NT2/D1 (cell line): ENCODE results near the gene MACROH2A2.

ENCODE experiments used
- DNase-seq: peaks from one replicate; pipeline ENCODE4 v3.0.0-alpha.2; 2011; ENCODE audit warnings: low read depth, low spot score
- H3K27me3 ChIP-seq: 2 replicates; pipeline ENCODE4 v1.6.0; 2011; ENCODE audit warnings: mild to moderate bottlenecking; ENCODE audit not compliant: insufficient read length, insufficient read depth
- H3K36me3 ChIP-seq: 2 replicates; pipeline ENCODE4 v1.6.1; 2011; ENCODE audit warnings: mild to moderate bottlenecking, low read length, mixed read lengths; ENCODE audit not compliant: insufficient read depth, insufficient read length
- H3K4me1 ChIP-seq: 2 replicates; pipeline ENCODE4 v1.5.1; 2011; ENCODE audit not compliant: insufficient read depth, insufficient read length
- H3K4me3 ChIP-seq: 2 replicates; pipeline ENCODE4 v1.5.1; 2011; ENCODE audit warnings: low read depth; ENCODE audit not compliant: insufficient read length
- H3K9ac ChIP-seq: 2 replicates; pipeline ENCODE4 v1.6.0; 2011; ENCODE audit warnings: low read depth; ENCODE audit not compliant: insufficient read length
- H3K9me3 ChIP-seq: 2 replicates; pipeline ENCODE4 v1.5.1; 2011; ENCODE audit warnings: mild to moderate bottlenecking, low read length; ENCODE audit not compliant: insufficient read depth
- SUZ12 ChIP-seq: IDR thresholded peaks from 2 replicates; pipeline ENCODE4 v1.6.1; 2011; ENCODE audit not compliant: insufficient read length, insufficient read depth; ENCODE audit errors: extremely low read depth
- YY1 ChIP-seq: IDR thresholded peaks from 2 replicates; pipeline ENCODE4 v1.6.1; 2011; ENCODE audit not compliant: insufficient read length, insufficient read depth
- ZNF274 ChIP-seq: IDR thresholded peaks from 2 replicates; pipeline ENCODE4 v1.6.1; 2011; ENCODE audit warnings: mild to moderate bottlenecking, low read depth, low read length

The MACROH2A2 gene

GRCh38 chr10:70052462-70053217 is at the start of gene MACROH2A2:
MACROH2A2 (plus strand) TSS chr10:70052846; CDS start chr10:70075659, 22,813 bp downstream.
- no peak for TF ChIP-seq ZNF274
- no peak for TF ChIP-seq SUZ12
- no peak for TF ChIP-seq YY1
- H3K9ac ChIP-seq, result peak within 1 kb of the TSS; percentile 83
- peak; percentile 57 for DNase-seq
- H3K27me3 ChIP-seq, result peaks cover 13% of the 10 kb centered on the region
- H3K36me3 ChIP-seq, result no peaks in the 10 kb centered on the region
- no peaks in the 10 kb centered on the region for H3K9me3 ChIP-seq
- no peaks in the 10 kb centered on the region for H3K4me1 ChIP-seq
- H3K4me3 ChIP-seq, result peak within 1 kb of the TSS; percentile 70

DNA sequence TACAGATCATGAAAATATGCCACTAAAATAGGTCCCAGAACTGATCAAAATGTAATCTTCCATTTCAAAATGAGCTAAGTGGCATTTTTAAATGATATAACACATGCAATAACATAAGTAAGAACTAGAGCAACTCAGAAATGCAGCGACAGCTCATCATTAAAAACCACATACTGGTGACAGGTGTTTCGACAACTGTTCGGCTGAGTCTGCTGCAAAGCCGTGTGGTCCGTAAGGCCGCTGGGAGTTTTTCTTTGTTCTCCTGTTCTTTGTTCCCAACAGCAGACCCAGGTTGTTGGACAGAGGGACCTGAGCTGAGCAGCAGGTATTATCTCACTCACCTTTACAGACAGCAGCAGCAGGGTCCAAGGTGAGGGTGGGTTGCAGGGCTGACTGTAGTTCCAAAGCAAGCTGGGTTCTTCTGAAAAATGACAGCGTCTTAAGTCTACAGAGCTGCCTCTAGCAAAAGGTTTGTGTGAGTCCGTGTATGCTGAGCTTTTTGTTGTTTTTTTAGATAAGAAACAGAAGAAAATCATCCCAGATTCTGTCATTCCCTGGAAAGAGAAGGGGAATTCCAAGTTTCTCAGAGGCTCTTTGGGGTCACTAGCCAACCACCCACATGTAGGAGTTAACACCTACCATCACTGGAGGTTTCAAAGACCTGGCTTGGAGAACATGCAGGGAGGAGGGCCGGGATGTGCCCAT is 45.4 kb upstream of the MACROH2A2 start:
- Histone ChIP-seq H3K9me3 (no peaks in the 10 kb centered on the region), H3K4me3 (no peak overlapping the region), H3K9ac (no peak overlapping the region), H3K27me3 (no peaks in the 10 kb centered on the region), H3K36me3 (no peaks in the 10 kb centered on the region), H3K4me1 (no peaks in the 10 kb centered on the region)
- DNase-seq, result no peak
- TF ChIP-seq YY1 (no peak), SUZ12 (no peak), ZNF274 (no peak)

- DNase-seq, result no peak
- no peak overlapping the region for H3K4me3 ChIP-seq
- H3K27me3 ChIP-seq, result no peaks in the 10 kb centered on the region
- TF ChIP-seq SUZ12 (no peak), ZNF274 (no peak), YY1 (no peak)
- H3K4me1 ChIP-seq, result no peaks in the 10 kb centered on the region
- H3K36me3 ChIP-seq, result no peaks in the 10 kb centered on the region
- H3K9ac ChIP-seq, result no peak overlapping the region
- no peaks in the 10 kb centered on the region; the same call in 1 of the 2 replicates for H3K9me3 ChIP-seq
Observed at GRCh38 chr10:70031215-70031614, 21.4 kb upstream of the MACROH2A2 start.

- H3K4me3 ChIP-seq, result no peak overlapping the region
- TF ChIP-seq YY1 (no peak), SUZ12 (no peak), ZNF274 (no peak)
- H3K9ac ChIP-seq, result no peak overlapping the region
- no peaks in the 10 kb centered on the region for H3K27me3 ChIP-seq
- H3K36me3 ChIP-seq, result no peaks in the 10 kb centered on the region
- no peak for DNase-seq
- no peaks in the 10 kb centered on the region for H3K4me1 ChIP-seq
- H3K9me3 ChIP-seq, result no peaks in the 10 kb centered on the region; the same call in 1 of the 2 replicates
Observed at GRCh38 chr10:70032667-70033289, 19.9 kb upstream of the MACROH2A2 start.

- no peak for DNase-seq
- peaks cover 5% of the 10 kb centered on the region for H3K9me3 ChIP-seq
- no peaks in the 10 kb centered on the region for H3K36me3 ChIP-seq
- no peak overlapping the region for H3K4me3 ChIP-seq
- H3K4me1 ChIP-seq, result no peaks in the 10 kb centered on the region
- H3K27me3 ChIP-seq, result no peaks in the 10 kb centered on the region
- TF ChIP-seq ZNF274 (no peak), YY1 (no peak), SUZ12 (no peak)
- H3K9ac ChIP-seq, result no peak overlapping the region
Observed at GRCh38 chr10:70034232-70034631, 18.4 kb upstream of the MACROH2A2 start.

- Histone ChIP-seq H3K36me3 (no peaks in the 10 kb centered on the region), H3K9ac (no peak overlapping the region), H3K9me3 (peaks cover 5% of the 10 kb centered on the region), H3K4me3 (no peak overlapping the region), H3K4me1 (no peaks in the 10 kb centered on the region), H3K27me3 (no peaks in the 10 kb centered on the region)
- TF ChIP-seq ZNF274, result no peak
- TF ChIP-seq YY1, result no peak
- DNase-seq, result no peak
Observed at GRCh38 chr10:70035531-70035930, 17.1 kb upstream of the MACROH2A2 start.

GRCh38 chr10:70038923-70039322 is 13.7 kb upstream of the MACROH2A2 start:
- no peaks in the 10 kb centered on the region for H3K27me3 ChIP-seq
- TF ChIP-seq SUZ12, result no peak
- TF ChIP-seq YY1, result no peak
- no peak for TF ChIP-seq ZNF274
- H3K9me3 ChIP-seq, result peaks cover 11% of the 10 kb centered on the region; the same call in 1 of the 2 replicates
- H3K36me3 ChIP-seq, result no peaks in the 10 kb centered on the region
- H3K4me1 ChIP-seq, result no peaks in the 10 kb centered on the region
- no peak for DNase-seq
- H3K4me3 ChIP-seq, result no peak overlapping the region
- no peak overlapping the region for H3K9ac ChIP-seq
